Rectal smooth muscle tissue (tissue), 1 donor: ENCODE results near the gene THADA.

Experiments
- H3K27ac ChIP-seq: one replicate; pipeline ENCODE4 v1.7.0; 2013; ENCODE audit warnings: low read depth, low read length, inconsistent platforms
- H3K27me3 ChIP-seq: one replicate; pipeline ENCODE4 v1.7.0; 2013; ENCODE audit warnings: low read length; ENCODE audit not compliant: control insufficient read depth, insufficient read depth
- H3K36me3 ChIP-seq: one replicate; pipeline ENCODE4 v1.7.0; 2013; ENCODE audit warnings: low read length; ENCODE audit not compliant: control insufficient read depth, insufficient read depth
- H3K4me1 ChIP-seq: one replicate; pipeline ENCODE4 v1.7.0; 2013; ENCODE audit warnings: low read length; ENCODE audit not compliant: control insufficient read depth, insufficient read depth
- H3K4me3 ChIP-seq: one replicate; pipeline ENCODE4 v1.7.0; 2013; ENCODE audit warnings: low read length
- H3K9ac ChIP-seq: one replicate; pipeline ENCODE4 v1.7.0; 2013; ENCODE audit warnings: low read length

Gene THADA

GRCh38 chr2:43418680-43419079, 177.2 kb downstream of the THADA start:
- Histone ChIP-seq H3K9ac (no peak overlapping the region), H3K4me1 (peaks cover 25% of the 10 kb centered on the region), H3K27ac (no peak overlapping the region), H3K27me3 (no peaks in the 10 kb centered on the region), H3K36me3 (no peaks in the 10 kb centered on the region), H3K4me3 (no peak overlapping the region)

GRCh38 chr2:43417300-43417699, 178.5 kb downstream of the THADA start:
- peaks cover 28% of the 10 kb centered on the region for H3K4me1 ChIP-seq
- no peak overlapping the region for H3K27ac ChIP-seq
- no peaks in the 10 kb centered on the region for H3K36me3 ChIP-seq
- H3K4me3 ChIP-seq, result no peak overlapping the region
- H3K27me3 ChIP-seq, result no peaks in the 10 kb centered on the region
- H3K9ac ChIP-seq, result no peak overlapping the region

DNA sequence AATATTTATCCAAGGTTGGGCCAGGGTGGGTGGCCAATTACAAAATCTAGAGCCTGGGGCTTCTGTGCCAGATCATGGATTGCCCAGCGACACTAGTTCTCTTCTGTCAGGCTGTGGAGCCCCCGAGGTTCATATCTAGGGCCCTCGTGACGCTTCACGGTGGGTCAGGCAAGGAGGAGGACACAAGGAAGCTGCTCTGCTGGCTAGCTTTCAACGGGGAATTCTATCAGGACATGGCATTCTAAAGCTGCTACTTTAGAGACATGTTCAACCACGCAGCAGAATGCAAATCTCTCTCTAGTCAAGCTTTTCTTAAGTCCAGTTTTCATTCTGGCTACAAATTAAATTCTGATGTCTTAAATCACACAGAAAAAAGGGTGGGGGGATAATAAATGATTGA, 180.2 kb downstream of the THADA start:
- H3K4me1 ChIP-seq, result peaks cover 34% of the 10 kb centered on the region
- H3K4me3 ChIP-seq, result no peak overlapping the region
- H3K27me3 ChIP-seq, result no peaks in the 10 kb centered on the region
- H3K36me3 ChIP-seq, result no peaks in the 10 kb centered on the region
- no peak overlapping the region for H3K9ac ChIP-seq
- H3K27ac ChIP-seq, result peak overlapping the region; percentile 27

DNA sequence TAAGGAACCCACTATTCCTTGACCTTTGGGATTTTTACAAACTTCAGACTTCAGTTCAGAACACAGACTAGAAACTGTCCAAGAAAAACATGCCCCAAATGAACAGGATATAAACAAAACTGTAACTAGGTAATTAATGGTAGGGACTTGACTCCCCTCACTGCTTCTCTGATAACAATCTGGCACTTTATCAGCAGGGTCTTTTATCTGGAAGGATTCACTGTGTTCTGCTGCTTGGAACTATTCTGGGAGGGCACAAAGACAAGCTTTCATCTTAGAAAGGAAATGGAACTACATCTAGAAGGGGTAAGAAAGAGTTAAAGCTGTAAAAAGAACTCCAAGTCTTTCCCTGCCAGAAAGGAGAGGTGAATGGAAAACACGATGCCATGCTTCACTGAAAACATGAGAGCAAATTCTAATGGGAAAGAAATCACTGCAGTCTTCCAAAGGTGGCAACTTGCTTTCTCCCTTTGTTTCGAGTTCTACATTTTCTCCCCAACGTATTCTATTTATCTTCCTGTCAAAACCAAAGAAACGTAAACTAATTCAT, 181.2 kb downstream of the THADA start:
- no peaks in the 10 kb centered on the region for H3K27me3 ChIP-seq
- peak overlapping the region; percentile 17 for H3K27ac ChIP-seq
- peaks cover 34% of the 10 kb centered on the region for H3K4me1 ChIP-seq
- H3K9ac ChIP-seq, result no peak overlapping the region
- H3K36me3 ChIP-seq, result no peaks in the 10 kb centered on the region
- H3K4me3 ChIP-seq, result no peak overlapping the region

- Histone ChIP-seq H3K4me3 (no peak overlapping the region), H3K27ac (peak overlapping the region; percentile 15), H3K36me3 (no peaks in the 10 kb centered on the region), H3K9ac (no peak overlapping the region), H3K27me3 (no peaks in the 10 kb centered on the region), H3K4me1 (peaks cover 34% of the 10 kb centered on the region)
Measured at GRCh38 chr2:43414033-43414432, 181.8 kb downstream of the THADA start.

- Histone ChIP-seq H3K27me3 (no peaks in the 10 kb centered on the region), H3K27ac (no peak overlapping the region), H3K4me1 (peaks cover 35% of the 10 kb centered on the region), H3K9ac (no peak overlapping the region), H3K4me3 (no peak overlapping the region), H3K36me3 (no peaks in the 10 kb centered on the region)
Measured at GRCh38 chr2:43412114-43412753, 183.6 kb downstream of the THADA start.

GRCh38 chr2:43410055-43410604, 185.7 kb downstream of the THADA start:
- Histone ChIP-seq H3K4me1 (peaks cover 34% of the 10 kb centered on the region), H3K27me3 (no peaks in the 10 kb centered on the region), H3K36me3 (no peaks in the 10 kb centered on the region), H3K4me3 (no peak overlapping the region), H3K27ac (no peak overlapping the region), H3K9ac (no peak overlapping the region)

DNA sequence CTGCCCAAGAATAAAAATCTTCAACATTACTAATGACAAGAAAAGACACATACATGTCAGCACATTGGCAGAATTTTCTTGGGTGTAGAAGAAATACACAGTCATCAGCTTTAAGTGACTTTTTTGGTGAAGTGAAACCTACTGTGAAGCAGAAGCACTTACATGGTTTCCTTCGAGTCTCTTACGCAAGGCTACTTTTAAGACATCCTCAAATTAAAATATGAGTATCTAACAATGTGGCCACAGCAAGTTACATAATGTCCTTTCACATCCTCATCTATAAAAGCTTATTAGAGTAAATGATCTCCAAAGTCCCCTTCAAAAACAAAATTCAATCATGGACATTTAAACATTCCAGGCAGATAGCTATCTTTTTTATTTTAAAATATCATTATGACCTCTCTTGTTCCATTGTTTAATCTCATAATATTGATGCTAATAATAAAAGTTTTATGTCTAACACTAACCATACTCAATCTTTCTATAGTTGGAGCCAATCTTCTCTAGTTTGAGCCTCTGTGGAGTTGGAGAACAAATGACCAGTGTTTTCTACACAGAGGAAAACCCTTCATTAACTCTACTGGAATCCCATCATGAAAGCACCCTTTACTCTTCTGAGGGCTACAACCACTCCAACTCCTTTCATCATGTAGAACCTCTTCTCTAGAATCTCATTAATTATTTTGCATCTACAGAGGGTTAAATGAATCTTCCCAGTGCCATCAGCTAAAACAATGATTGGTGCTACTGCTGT, 187.3 kb downstream of the THADA start:
- Histone ChIP-seq H3K4me1 (peaks cover 23% of the 10 kb centered on the region), H3K4me3 (no peak overlapping the region), H3K9ac (no peak overlapping the region), H3K36me3 (no peaks in the 10 kb centered on the region), H3K27ac (peak overlapping the region; percentile 47), H3K27me3 (no peaks in the 10 kb centered on the region)

DNA sequence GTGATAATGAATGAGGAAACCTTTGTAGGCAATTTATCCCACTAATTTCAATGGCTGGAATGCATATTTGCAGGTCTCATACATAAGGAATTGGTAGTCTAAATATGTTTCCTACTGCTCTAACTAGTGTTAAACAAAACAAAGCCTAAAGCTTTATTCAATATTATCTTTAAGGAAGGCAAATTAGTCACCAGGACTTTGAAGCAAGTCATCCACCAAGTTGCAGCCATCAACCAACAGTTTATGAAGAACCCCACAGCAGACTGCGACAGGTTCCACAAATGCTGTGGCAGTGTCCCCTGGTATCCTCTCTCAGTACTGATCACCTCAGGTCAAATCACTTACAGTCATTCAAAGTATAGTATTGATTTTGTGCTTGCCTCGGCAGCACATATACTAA, 187.9 kb downstream of the THADA start:
- H3K27ac ChIP-seq, result peak overlapping the region; percentile 47
- H3K4me1 ChIP-seq, result peaks cover 23% of the 10 kb centered on the region

DNA sequence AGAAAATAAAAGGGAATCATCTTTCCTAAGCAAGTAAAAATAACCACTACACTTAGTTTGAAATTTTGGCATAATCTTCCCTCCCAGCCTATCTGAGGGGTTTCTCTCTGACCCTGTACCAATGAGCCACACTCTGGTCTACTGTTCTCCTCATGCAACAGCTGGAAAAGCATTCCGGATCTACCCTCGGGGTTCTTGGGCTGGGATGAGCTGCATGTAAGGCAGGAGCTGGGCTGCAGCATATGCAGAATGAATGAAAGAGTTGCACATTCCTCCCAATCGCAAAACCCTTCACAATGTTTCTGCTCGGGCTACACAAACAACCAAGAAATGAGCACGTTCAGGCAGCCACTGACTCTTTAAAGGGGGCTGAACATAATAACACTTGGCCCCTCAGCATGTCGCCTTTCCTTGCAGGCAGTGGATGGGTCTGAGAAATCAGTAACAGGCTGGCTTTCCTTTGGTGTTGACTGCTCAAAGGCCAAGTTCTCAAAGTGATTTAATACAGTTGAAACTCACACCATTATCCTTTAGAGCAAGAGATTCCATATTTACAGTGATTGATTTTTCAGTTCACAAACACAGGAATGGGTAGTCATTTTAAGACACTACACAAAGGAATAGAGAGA, 189.1 kb downstream of the THADA start:
- Histone ChIP-seq H3K4me1 (peaks cover 18% of the 10 kb centered on the region), H3K36me3 (no peaks in the 10 kb centered on the region), H3K27me3 (no peaks in the 10 kb centered on the region), H3K4me3 (no peak overlapping the region), H3K27ac (no peak overlapping the region), H3K9ac (no peak overlapping the region)

More for the DNA sequence above, 187.9 kb downstream of the THADA start:
- Histone ChIP-seq H3K27me3 (no peaks in the 10 kb centered on the region), H3K4me3 (no peak overlapping the region), H3K9ac (no peak overlapping the region), H3K36me3 (no peaks in the 10 kb centered on the region)

DNA sequence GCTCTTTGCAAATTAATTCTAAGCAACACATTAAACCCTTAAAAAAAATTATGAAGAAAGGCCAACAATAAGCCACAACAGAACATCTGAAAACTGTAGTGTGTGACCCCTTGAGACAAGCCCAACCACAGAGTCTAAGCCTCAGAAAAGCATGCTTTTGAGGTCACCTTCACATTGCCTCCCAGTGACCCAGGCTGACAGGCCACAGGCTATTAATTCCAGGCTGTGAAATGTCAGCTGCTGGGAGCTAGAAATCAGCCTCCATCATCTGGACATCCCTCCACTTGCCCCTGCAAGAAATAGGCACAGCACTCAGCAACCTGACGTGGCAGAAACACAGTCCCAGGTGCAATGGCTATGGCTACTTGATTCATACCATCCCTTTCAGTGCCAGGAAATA, 190.0 kb downstream of the THADA start:
- Histone ChIP-seq H3K36me3 (no peaks in the 10 kb centered on the region), H3K9ac (no peak overlapping the region), H3K27ac (no peak overlapping the region), H3K27me3 (no peaks in the 10 kb centered on the region), H3K4me3 (no peak overlapping the region), H3K4me1 (peaks cover 15% of the 10 kb centered on the region)

DNA sequence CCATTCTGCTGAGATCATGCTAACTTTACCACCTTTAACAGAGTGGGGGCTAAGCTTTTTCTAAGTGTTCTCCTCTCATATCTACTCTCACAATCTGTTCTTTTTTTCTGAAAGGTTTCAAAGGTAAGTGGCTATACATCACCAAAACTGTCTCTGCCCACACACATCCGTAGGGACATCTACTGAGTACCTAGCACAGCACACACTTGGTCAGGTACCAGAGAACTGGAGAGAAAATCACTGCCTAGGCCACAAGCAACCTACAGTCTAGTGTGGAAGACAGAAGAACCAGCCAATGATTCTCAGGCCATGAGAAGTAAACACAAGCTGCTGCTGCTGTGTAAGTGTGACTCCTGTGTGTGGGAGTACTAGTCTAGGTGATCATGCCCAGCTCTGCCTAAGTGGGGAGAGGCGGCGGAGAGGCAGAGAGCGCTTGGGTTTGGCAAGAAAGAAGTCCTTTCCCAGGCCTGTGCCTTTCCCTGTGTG, 193.3 kb downstream of the THADA start:
- H3K4me3 ChIP-seq, result no peak overlapping the region
- H3K9ac ChIP-seq, result no peak overlapping the region
- peaks cover 33% of the 10 kb centered on the region for H3K4me1 ChIP-seq
- H3K27me3 ChIP-seq, result no peaks in the 10 kb centered on the region
- peak overlapping the region; percentile 21 for H3K27ac ChIP-seq
- H3K36me3 ChIP-seq, result no peaks in the 10 kb centered on the region
